Neuronal stem cell (in vitro differentiated cells): ENCODE data around the gene SH3BP4.

ENCODE experiments used
- DNase-seq: peaks from one replicate; pipeline ENCODE4 v3.0.0-alpha.2; 2013; ENCODE audit warnings: low spot score
- H2AFZ ChIP-seq: one replicate; pipeline ENCODE4 v1.6.1; 2013; ENCODE audit warnings: mild to moderate bottlenecking, low read length, inconsistent platforms
- H2AK5ac ChIP-seq: 2 replicates; pipeline ENCODE4 v1.6.1; 2013; ENCODE audit warnings: low read depth, mild to moderate bottlenecking, inconsistent platforms, low read length, moderate library complexity, mixed read lengths
- H2BK120ac ChIP-seq: 2 replicates; pipeline ENCODE4 v1.6.1; 2013; ENCODE audit warnings: low read depth, mild to moderate bottlenecking, inconsistent platforms, low read length, moderate library complexity, mixed read lengths
- H2BK12ac ChIP-seq: one replicate; pipeline ENCODE4 v1.6.1; 2013; ENCODE audit warnings: low read length, inconsistent platforms
- H2BK15ac ChIP-seq: 2 replicates; pipeline ENCODE4 v1.6.1; 2013; ENCODE audit warnings: mild to moderate bottlenecking, low read length, inconsistent platforms, mixed read lengths
- H2BK5ac ChIP-seq: one replicate; pipeline ENCODE4 v1.6.1; 2013; ENCODE audit warnings: inconsistent platforms, mild to moderate bottlenecking, low read length, moderate library complexity
- H3K14ac ChIP-seq: one replicate; pipeline ENCODE4 v1.6.1; 2013; ENCODE audit warnings: low read length, inconsistent platforms
- H3K18ac ChIP-seq: 2 replicates; pipeline ENCODE4 v1.6.1; 2013; ENCODE audit warnings: low read length, inconsistent platforms
- H3K23ac ChIP-seq: 2 replicates; pipeline ENCODE4 v1.6.1; 2013; ENCODE audit warnings: low read depth, mild to moderate bottlenecking, mixed read lengths, low read length, inconsistent platforms; ENCODE audit not compliant: poor library complexity
- H3K27ac ChIP-seq: replicated peaks from 3 replicates; pipeline ENCODE4 v1.5.1; 2013; ENCODE audit warnings: low read length, inconsistent platforms
- H3K27me3 ChIP-seq, 3 experiments: 2 replicates each; pipeline ENCODE4 v1.6.1; 2013; ENCODE audit warnings: low read length in 3 of 3, mild to moderate bottlenecking in 2 of 3, inconsistent platforms in 1 of 3, low read depth in 1 of 3, mixed read lengths in 1 of 3, moderate library complexity in 1 of 3; ENCODE audit not compliant: control insufficient read depth in 3 of 3, insufficient read depth in 3 of 3
- H3K36me3 ChIP-seq, 2 donors: replicated peaks in 1 of 2; 2 replicates each; pipeline ENCODE4 v1.6.1; 2013; ENCODE audit warnings: low read length in 2 of 2; ENCODE audit not compliant: control insufficient read depth in 2 of 2, insufficient read depth in 2 of 2
- H3K4ac ChIP-seq: 2 replicates; pipeline ENCODE4 v1.6.1; 2013; ENCODE audit warnings: inconsistent platforms, mild to moderate bottlenecking, low read length, moderate library complexity
- H3K4me1 ChIP-seq, 2 donors: 1 replicate in 1 of 2; 2 replicates in 1 of 2; pipeline ENCODE4 v1.6.1; 2013; ENCODE audit warnings: low read length in 2 of 2, low read depth in 1 of 2; ENCODE audit not compliant: control insufficient read depth in 2 of 2, insufficient read depth in 1 of 2
- H3K4me2 ChIP-seq: one replicate; pipeline ENCODE4 v1.6.1; 2013; ENCODE audit warnings: mild to moderate bottlenecking, low read length, inconsistent platforms; ENCODE audit not compliant: insufficient read depth, poor library complexity, severe bottlenecking
- H3K4me3 ChIP-seq, 2 donors: 2 replicates each; pipeline ENCODE4 v1.5.1; 2013; ENCODE audit warnings: low read length in 2 of 2, mild to moderate bottlenecking in 2 of 2, inconsistent platforms in 1 of 2, moderate library complexity in 1 of 2
- H3K79me1 ChIP-seq: one replicate; pipeline ENCODE4 v1.6.1; 2013; ENCODE audit warnings: low read depth, mild to moderate bottlenecking, inconsistent platforms, low read length, moderate library complexity
- H3K9ac ChIP-seq: one replicate; pipeline ENCODE4 v1.6.1; 2013; ENCODE audit warnings: mild to moderate bottlenecking, low read depth, low read length, inconsistent platforms; ENCODE audit not compliant: poor library complexity
- H3K9me3 ChIP-seq, 2 donors: replicated peaks in 1 of 2; 2 replicates each; pipeline versions ENCODE3 to v1.6.1; 2013; ENCODE audit warnings: low read length in 2 of 2, mild to moderate bottlenecking in 2 of 2, inconsistent platforms in 1 of 2, low read depth in 1 of 2, mixed read lengths in 1 of 2, moderate library complexity in 1 of 2; ENCODE audit not compliant: control insufficient read depth in 2 of 2, insufficient read depth in 1 of 2
- H4K8ac ChIP-seq: one replicate; pipeline ENCODE4 v1.6.1; 2013; ENCODE audit warnings: low read depth, mild to moderate bottlenecking, inconsistent platforms, low read length, moderate library complexity
- H4K91ac ChIP-seq: one replicate; pipeline ENCODE4 v1.6.1; 2013; ENCODE audit warnings: low read length, low read depth, mild to moderate bottlenecking, inconsistent platforms; ENCODE audit not compliant: poor library complexity
- WGBS, 2 donors: extraction: QIAGEN DNeasy Blood & Tissue Kit; methylation state at CpG; one replicate each; pipeline ENCODE4 v1.1.7; 2013; ENCODE audit warnings: missing lambda C conversion rate in 2 of 2, mixed read lengths in 1 of 2; ENCODE audit not compliant: insufficient read length in 2 of 2, insufficient replicate concordance in 1 of 2; ENCODE audit errors: extremely low coverage in 2 of 2; 5-methylcytosine and 5-hydroxymethylcytosine counted together

Gene SH3BP4

DNA sequence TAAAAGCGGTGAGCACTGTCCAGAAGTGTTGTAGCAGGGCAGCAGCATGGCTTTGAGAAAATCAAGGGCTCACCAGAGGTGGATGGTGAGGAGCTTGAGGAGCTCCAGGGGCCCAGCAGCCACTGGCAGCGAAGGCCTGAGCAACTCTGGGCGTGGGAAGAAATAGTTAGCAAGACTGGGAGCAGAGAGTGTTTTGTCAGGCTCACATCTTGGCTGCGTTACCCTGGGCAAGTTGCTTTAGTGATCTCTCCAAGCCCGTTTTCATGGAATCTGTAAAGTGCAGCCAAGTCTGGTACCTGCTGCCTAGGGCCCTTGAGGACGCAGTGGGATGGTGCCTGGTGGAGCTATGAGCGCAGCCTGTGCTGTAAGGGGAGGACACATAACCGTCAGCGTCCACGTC is 78.3 kb downstream of the SH3BP4 start:
- Histone ChIP-seq H3K27me3 (no peaks in the 10 kb centered on the region), H3K36me3 (peaks cover 11 to 60% of the 10 kb centered on the region in 2 donors), H3K27ac (no peak overlapping the region), H3K79me1 (peaks cover 21% of the 10 kb centered on the region), H3K18ac (peak overlapping the region; percentile 44), H3K9ac (peak overlapping the region; percentile 30), H3K9me3 (peaks cover 0 to 9% of the 10 kb centered on the region in 2 donors), H4K8ac (no peak overlapping the region), H3K4me1 (peaks cover 0 to 16% of the 10 kb centered on the region in 2 donors), H2BK5ac (peak overlapping the region; percentile 69), H3K4me2 (no peak overlapping the region), H3K4me3 (no peak overlapping the region), H4K91ac (no peak overlapping the region), H2BK12ac (no peak overlapping the region), H3K14ac (peak overlapping the region; percentile 83), H3K23ac (no peak overlapping the region), H2BK15ac (no peak overlapping the region), H2AK5ac (no peak overlapping the region), H3K4ac (no peak overlapping the region), H2BK120ac (no peak overlapping the region), H2AFZ (no peak overlapping the region)
- no peak for DNase-seq
- no CpG with 5 or more reads among the region's 10 CpGs for WGBS, 2 donors

GRCh38 chr2:235030936-235031335 is 79.1 kb downstream of the SH3BP4 start:
- H3K9me3 ChIP-seq: peaks cover 0 to 9% of the 10 kb centered on the region in 2 donors
- no peak overlapping the region for H3K4me3 ChIP-seq
- no peaks in the 10 kb centered on the region for H3K27me3 ChIP-seq
- no peak overlapping the region for H4K91ac ChIP-seq
- H2AFZ ChIP-seq: no peak overlapping the region
- no peak overlapping the region for H3K27ac ChIP-seq
- H3K4me2 ChIP-seq: no peak overlapping the region
- H2BK12ac ChIP-seq: no peak overlapping the region
- no peak overlapping the region for H3K23ac ChIP-seq
- no peak overlapping the region for H2AK5ac ChIP-seq
- peaks cover 0 to 15% of the 10 kb centered on the region in 2 donors for H3K4me1 ChIP-seq
- H3K79me1 ChIP-seq: peaks cover 20% of the 10 kb centered on the region
- H2BK120ac ChIP-seq: no peak overlapping the region
- H3K9ac ChIP-seq: peak overlapping the region; percentile 63
- peak overlapping the region; percentile 69 for H2BK5ac ChIP-seq
- DNase-seq: no peak
- peaks cover 17 to 67% of the 10 kb centered on the region in 2 donors for H3K36me3 ChIP-seq
- H3K14ac ChIP-seq: peak overlapping the region; percentile 83
- H4K8ac ChIP-seq: no peak overlapping the region
- no peak overlapping the region for H3K18ac ChIP-seq
- H3K4ac ChIP-seq: no peak overlapping the region
- WGBS, 2 donors: no CpG with 5 or more reads among the region's 4 CpGs
- no peak overlapping the region for H2BK15ac ChIP-seq

DNA sequence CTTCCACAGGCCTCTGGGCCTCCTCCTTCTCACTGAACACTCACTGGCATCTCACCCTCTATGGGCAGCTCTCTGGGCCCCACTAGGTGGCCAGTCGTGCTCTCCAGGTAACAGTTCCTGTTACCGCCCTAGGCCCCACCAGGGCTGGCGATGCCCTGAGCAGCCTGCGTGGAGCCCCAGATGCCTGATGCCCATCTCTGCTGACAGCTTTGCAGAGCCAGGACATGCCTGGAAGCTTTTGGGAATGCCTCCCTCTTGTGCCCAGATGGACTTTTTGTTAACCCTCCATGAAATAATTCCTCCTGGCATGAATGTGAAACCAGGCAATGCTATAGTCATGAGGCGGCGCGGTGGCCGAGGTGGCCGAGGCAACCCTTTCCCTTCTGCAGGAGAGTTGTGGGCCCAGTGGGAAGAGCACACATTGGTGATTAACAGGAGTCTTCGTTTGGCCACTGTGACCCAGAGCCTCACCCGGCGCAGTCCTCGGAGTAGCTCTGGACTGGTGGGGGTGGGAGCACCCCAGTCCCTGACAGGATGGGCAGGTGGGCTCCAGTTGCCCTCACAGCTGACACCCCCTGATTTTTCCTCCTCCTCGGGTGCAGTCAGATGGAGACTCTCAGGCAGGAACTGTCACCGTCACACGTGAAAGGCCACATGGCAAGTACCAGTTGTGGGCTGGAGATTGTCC is 80.0 kb downstream of the SH3BP4 start:
- peak overlapping the region; percentile 15 for H2AK5ac ChIP-seq
- peak overlapping the region; percentile 29 for H3K23ac ChIP-seq
- no peak overlapping the region for H3K4me2 ChIP-seq
- peaks cover 0 to 9% of the 10 kb centered on the region in 2 donors for H3K9me3 ChIP-seq
- H2BK120ac ChIP-seq: no peak overlapping the region
- no CpG with 5 or more reads among the region's 16 CpGs for WGBS, 2 donors
- no peak overlapping the region for H3K9ac ChIP-seq
- H3K4ac ChIP-seq: no peak overlapping the region
- H3K27me3 ChIP-seq: no peaks in the 10 kb centered on the region
- no peak overlapping the region for H3K4me3 ChIP-seq
- no peak overlapping the region for H2BK12ac ChIP-seq
- no peak overlapping the region for H2BK15ac ChIP-seq
- H3K27ac ChIP-seq: no peak overlapping the region
- no peak for DNase-seq
- no peak overlapping the region for H3K18ac ChIP-seq
- no peak overlapping the region for H4K91ac ChIP-seq
- peak overlapping the region; percentile 84 for H4K8ac ChIP-seq
- no peak overlapping the region for H2AFZ ChIP-seq
- peaks cover 0 to 15% of the 10 kb centered on the region in 2 donors for H3K4me1 ChIP-seq
- peaks cover 18 to 72% of the 10 kb centered on the region in 2 donors for H3K36me3 ChIP-seq
- no peak overlapping the region for H3K14ac ChIP-seq
- peaks cover 17% of the 10 kb centered on the region for H3K79me1 ChIP-seq
- H2BK5ac ChIP-seq: no peak overlapping the region

- Histone ChIP-seq H2BK12ac (peak overlapping the region; percentile 48), H2BK120ac (no peak overlapping the region), H2BK15ac (no peak overlapping the region), H3K9me3 (peaks cover 0 to 9% of the 10 kb centered on the region in 2 donors), H2AFZ (no peak overlapping the region), H4K91ac (no peak overlapping the region), H3K4me2 (no peak overlapping the region), H3K18ac (peak overlapping the region; percentile 78), H3K27ac (no peak overlapping the region), H3K14ac (no peak overlapping the region), H3K9ac (no peak overlapping the region), H2AK5ac (no peak overlapping the region), H3K4ac (peak overlapping the region; percentile 67), H3K36me3 (peaks cover 18 to 77% of the 10 kb centered on the region in 2 donors), H3K79me1 (peaks cover 15% of the 10 kb centered on the region), H3K27me3 (no peaks in the 10 kb centered on the region), H3K4me1 (peaks cover 0 to 14% of the 10 kb centered on the region in 2 donors), H2BK5ac (no peak overlapping the region), H3K23ac (peak overlapping the region; percentile 27), H4K8ac (no peak overlapping the region), H3K4me3 (no peak overlapping the region)
- DNase-seq: no peak
- WGBS, 2 donors: no CpG with 5 or more reads among the region's 16 CpGs
These were observed 80.6 kb downstream of the SH3BP4 start for GRCh38 chr2:235032466-235032865.
